H1 (cell line): ENCODE results near the gene PIP5K1B. TPM values are rescaled to one million over a fixed set of nuclear protein-coding genes. Genes with fewer than 3 reads are reported as not detected.

ENCODE experiments used
- CTCF ChIA-PET: fragments of 300-600 bp; sonication (Branson Sonifier 250); formaldehyde crosslinking; loops from one replicate; lab custom pipeline; 2021; ENCODE audit not compliant: partially characterized antibody; lab: Charles Lee
- POLR2A ChIA-PET: fragments of 300-600 bp; sonication (Branson Sonifier 250); formaldehyde crosslinking; loops from one replicate; lab custom pipeline; 2021; ENCODE audit warnings: inconsistent platforms; ENCODE audit not compliant: partially characterized antibody; lab: Charles Lee
- DNase-seq, 2 experiments: peaks; one replicate each; pipeline versions ENCODE4 v3.0.0 to v3.0.0-alpha.2; 2010 to 2022; ENCODE audit warnings: low spot score in 2 of 2, low read depth in 1 of 2, mixed read lengths in 1 of 2
- FAIRE-seq: peaks from 2 replicates; lab custom pipeline; 2011; peaks lifted over from hg19 to GRCh38; lab: Jason Lieb, UNC
- H2AFZ ChIP-seq: 2 replicates; pipeline ENCODE4 v1.8.1; 2012; ENCODE audit warnings: low read length, inconsistent platforms
- H2AK5ac ChIP-seq: 2 replicates; pipeline ENCODE4 v1.6.1; 2013; ENCODE audit warnings: low read depth, low read length
- H2BK120ac ChIP-seq: replicated peaks from 2 replicates; pipeline ENCODE3; 2013; ENCODE audit warnings: low read depth, low read length, inconsistent platforms
- H2BK12ac ChIP-seq: 2 replicates; pipeline ENCODE4 v1.6.1; 2013; ENCODE audit warnings: low read depth, low read length
- H2BK15ac ChIP-seq: 2 replicates; pipeline ENCODE4 v1.6.1; 2013; ENCODE audit warnings: low read length
- H2BK20ac ChIP-seq: 2 replicates; pipeline ENCODE4 v1.6.1; 2013; ENCODE audit warnings: low read length
- H2BK5ac ChIP-seq: 2 replicates; pipeline ENCODE4 v1.6.1; 2013; ENCODE audit warnings: low read depth, low read length
- H3K14ac ChIP-seq: 2 replicates; pipeline ENCODE4 v1.6.1; 2013; ENCODE audit warnings: inconsistent platforms; ENCODE audit not compliant: insufficient read length
- H3K18ac ChIP-seq: 2 replicates; pipeline ENCODE4 v1.6.1; 2013; ENCODE audit warnings: low read length; ENCODE audit errors: extremely low read depth
- H3K23ac ChIP-seq: 2 replicates; pipeline ENCODE4 v1.6.1; 2013; ENCODE audit warnings: inconsistent platforms; ENCODE audit not compliant: insufficient read length
- H3K23me2 ChIP-seq: 2 replicates; pipeline ENCODE4 v1.6.1; 2013; ENCODE audit warnings: low read depth, low read length
- H3K27ac ChIP-seq: 2 replicates; pipeline ENCODE4 v1.6.1; 2011; ENCODE audit warnings: low read depth, low read length, inconsistent platforms
- H3K27me3 ChIP-seq, 4 experiments: replicated peaks in 1 of 4; 1 replicate in 1 of 4; 2 replicates in 3 of 4; pipeline versions ENCODE4 v1.6.1 to v1.8.1; 2011 to 2013; ENCODE audit warnings: low read length in 3 of 4, mild to moderate bottlenecking in 3 of 4, inconsistent platforms in 2 of 4, mixed read lengths in 2 of 4, moderate library complexity in 1 of 4; ENCODE audit not compliant: control insufficient read depth in 3 of 4, insufficient read depth in 3 of 4; ENCODE audit errors: extremely low read depth in 1 of 4
- H3K36me3 ChIP-seq, 4 experiments: 2 replicates each; pipeline versions ENCODE4 v1.6.1 to v1.8.1; 2011 to 2013; ENCODE audit warnings: mild to moderate bottlenecking in 4 of 4, low read length in 3 of 4, moderate library complexity in 2 of 4, control low read depth in 1 of 4, inconsistent platforms in 1 of 4; ENCODE audit not compliant: insufficient read depth in 4 of 4, control insufficient read depth in 2 of 4
- H3K4ac ChIP-seq: replicated peaks from 2 replicates; pipeline ENCODE3; 2013; ENCODE audit warnings: low read length, low read depth, mixed read lengths, inconsistent platforms; ENCODE audit not compliant: insufficient read length
- H3K4me1 ChIP-seq, 4 experiments: replicated peaks in 1 of 4; 1 replicate in 1 of 4; 2 replicates in 3 of 4; pipeline versions ENCODE4 v1.6.1 to v1.8.1; 2011 to 2013; ENCODE audit warnings: low read length in 3 of 4, inconsistent platforms in 2 of 4, mixed read lengths in 1 of 4; ENCODE audit not compliant: insufficient read depth in 4 of 4, control insufficient read depth in 3 of 4
- H3K4me2 ChIP-seq, 2 experiments: 2 replicates each; pipeline versions ENCODE4 v1.6.1 to v1.8.1; 2011 to 2013; ENCODE audit warnings: low read depth in 2 of 2, low read length in 2 of 2, control low read depth in 1 of 2, inconsistent platforms in 1 of 2, mild to moderate bottlenecking in 1 of 2; ENCODE audit not compliant: insufficient read depth in 1 of 2
- H3K4me3 ChIP-seq, 4 experiments: fragments of 200-600, 300-600 bp in 1 of 4; sonication (generic), shearing (Covaris generic), sonication (Bioruptor Twin) in 1 of 4; 2 replicates each; pipeline versions ENCODE4 v1.5.1 to v1.8.1; 2011 to 2016; ENCODE audit warnings: low read length in 4 of 4, low read depth in 3 of 4, control low read depth in 2 of 4, inconsistent platforms in 2 of 4, mild to moderate bottlenecking in 2 of 4, mixed read lengths in 1 of 4, moderate library complexity in 1 of 4; ENCODE audit not compliant: insufficient read depth in 2 of 4; ENCODE audit errors: extremely low read depth in 1 of 4
- H3K56ac ChIP-seq: replicated peaks from 2 replicates; pipeline ENCODE3; 2013; ENCODE audit warnings: low read depth, mild to moderate bottlenecking, mixed read lengths, low read length, inconsistent platforms; ENCODE audit not compliant: insufficient read length
- H3K79me1 ChIP-seq: 2 replicates; pipeline ENCODE4 v1.6.1; 2013; ENCODE audit warnings: low read depth, low read length, control low read depth
- H3K79me2 ChIP-seq, 2 experiments: 2 replicates each; pipeline versions ENCODE4 v1.6.1 to v1.8.1; 2012 to 2013; ENCODE audit warnings: low read length in 2 of 2, mild to moderate bottlenecking in 2 of 2, inconsistent platforms in 1 of 2; ENCODE audit not compliant: insufficient read depth in 2 of 2, control insufficient read depth in 1 of 2
- H3K9ac ChIP-seq, 4 experiments: replicated peaks in 1 of 4; 1 replicate in 1 of 4; 2 replicates in 3 of 4; pipeline versions ENCODE4 v1.6.1 to v1.8.1; 2011 to 2013; ENCODE audit warnings: low read depth in 3 of 4, low read length in 3 of 4, control low read depth in 2 of 4, mild to moderate bottlenecking in 2 of 4, moderate library complexity in 2 of 4, inconsistent platforms in 1 of 4; ENCODE audit errors: extremely low read depth in 1 of 4
- H3K9me3 ChIP-seq, 2 experiments: 2 replicates each; pipeline versions ENCODE4 v1.6.1 to v1.8.1; 2012 to 2013; ENCODE audit warnings: mild to moderate bottlenecking in 2 of 2, moderate library complexity in 2 of 2, control low read depth in 1 of 2, inconsistent platforms in 1 of 2, low read depth in 1 of 2, low read length in 1 of 2, mixed read lengths in 1 of 2; ENCODE audit not compliant: insufficient read depth in 2 of 2
- H4K20me1 ChIP-seq, 2 experiments: replicated peaks in 1 of 2; 2 replicates each; pipeline versions ENCODE3 to v1.8.1; 2011 to 2013; ENCODE audit warnings: inconsistent platforms in 2 of 2, low read length in 2 of 2, mild to moderate bottlenecking in 1 of 2; ENCODE audit not compliant: insufficient read depth in 2 of 2, control insufficient read depth in 1 of 2
- H4K5ac ChIP-seq: 2 replicates; pipeline ENCODE4 v1.6.1; 2013; ENCODE audit warnings: low read length, low read depth, mixed read lengths, inconsistent platforms; ENCODE audit not compliant: insufficient read length
- H4K8ac ChIP-seq: 2 replicates; pipeline ENCODE4 v1.8.0; 2013; ENCODE audit warnings: mild to moderate bottlenecking, moderate library complexity, low read length, inconsistent platforms; ENCODE audit not compliant: insufficient read depth; ENCODE audit errors: extremely low read depth
- H4K91ac ChIP-seq: replicated peaks from 2 replicates; pipeline ENCODE3; 2013; ENCODE audit warnings: low read length, mixed read lengths, inconsistent platforms; ENCODE audit not compliant: insufficient read length
- HDAC6 ChIP-seq: IDR thresholded peaks from one replicate; pipeline ENCODE4 v1.7.1; 2012; ENCODE audit warnings: low read depth, mild to moderate bottlenecking, inconsistent platforms, low read length, moderate library complexity
- JUND ChIP-seq: IDR thresholded peaks from 2 replicates; pipeline ENCODE4 v1.6.1; 2011; ENCODE audit warnings: mild to moderate bottlenecking, improper control_type of control experiment, low read length
- POLR2A ChIP-seq, 2 experiments: IDR thresholded peaks; 1 replicate in 1 of 2; 2 replicates in 1 of 2; pipeline ENCODE4 v1.6.1; 2011; ENCODE audit warnings: low read depth in 2 of 2, low read length in 2 of 2, mild to moderate bottlenecking in 2 of 2; ENCODE audit errors: control extremely low read depth in 1 of 2
- RBBP5 ChIP-seq: IDR thresholded peaks from 2 replicates; pipeline ENCODE4 v1.7.1; 2012; ENCODE audit warnings: low read depth, mild to moderate bottlenecking, inconsistent platforms, low read length, moderate library complexity, borderline replicate concordance
- SAP30 ChIP-seq: fragments of 300-600 bp; sonication (generic); IDR thresholded peaks from 2 replicates; pipeline ENCODE4 v1.7.1; 2012; ENCODE audit warnings: low read length, moderate library complexity, mild to moderate bottlenecking, inconsistent platforms; ENCODE audit not compliant: insufficient read depth, insufficient replicate concordance
- WGBS, 2 experiments: shearing (Covaris generic) in 1 of 2; methylation state at CpG; one replicate each; pipeline versions ENCODE4 v1.1.6 to v1.1.7; 2013 to 2015; ENCODE audit warnings: low lambda C conversion rate in 2 of 2, mixed read lengths in 2 of 2, inconsistent platforms in 1 of 2, low coverage in 1 of 2, missing lambda C conversion rate in 1 of 2; ENCODE audit not compliant: insufficient replicate concordance in 2 of 2, insufficient coverage in 1 of 2, insufficient read length in 1 of 2; ENCODE audit errors: extremely low coverage in 1 of 2, missing lambda C conversion rate in 1 of 2; 5-methylcytosine and 5-hydroxymethylcytosine counted together
- polyA plus RNA-seq, 7 experiments: library from polyadenylated mRNA; depleted of rRNA in 3 of 7; stranded (reverse) in 5 of 7; unstranded in 2 of 7; fragments of >200 nt in 5 of 7; fragments of 200-250 nt in 2 of 7; gene quantifications; 1 replicate in 5 of 7; 2 replicates in 1 of 7; 4 replicates in 1 of 7; pipeline versions ENCODE4 v1.2.1 to v1.2.3, GENCODE V29; 2011 to 2013; ENCODE audit warnings: missing spikeins in 2 of 7, mixed read lengths in 2 of 7
- total RNA-seq: library from RNA; stranded (reverse); fragmentation: NEBNext Ultra II Directional; extraction: Animal tissue kit (Norgen Biotek cat#: 25700); gene quantifications from 2 replicates; pipeline ENCODE4 v1.2.1, GENCODE V29; 2021

Gene PIP5K1B
- total and polyA plus RNA-seq, 2 of the 8 experiments (the other 6 are each of a cell fraction or from before 2014, with no cell fraction given) = 4.7 to 7.7 TPM

DNA sequence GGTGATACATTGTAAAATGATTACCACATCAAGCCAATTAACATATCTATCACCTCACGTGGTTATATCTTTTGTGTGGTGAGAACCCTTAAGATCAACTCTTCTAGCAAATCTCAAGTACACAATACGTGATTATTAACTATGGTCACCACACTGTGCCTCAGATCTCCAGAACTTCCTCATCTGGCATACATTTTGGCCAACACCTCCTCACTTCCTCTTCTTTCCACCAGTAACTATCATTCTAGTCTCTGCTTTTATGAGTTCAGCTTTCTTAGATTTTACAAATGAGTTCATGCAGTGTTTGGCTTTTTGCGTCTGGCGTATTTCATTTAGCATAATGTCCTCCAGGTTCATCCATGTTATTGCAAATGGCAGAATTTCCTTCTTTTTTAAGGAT, 273.0 kb downstream of the PIP5K1B start:
- DNase-seq = no peak
- H3K4me2 ChIP-seq = no peak overlapping the region
- 91% methylated on average over 4 of the region's 4 CpGs; no CpG with 5 or more reads in 1 of the 2 experiments for WGBS, 2 experiments
- ChIA-PET CTCF (interaction anchor here (1.3 to 1.9 kb wide), 2 partner anchors 21 to 292 kb away, joined by 4 read pairs; no protein-coding TSS in a partner anchor), POLR2A (no interaction called here)
- no peaks in the 10 kb centered on the region for H3K79me2 ChIP-seq
- H4K8ac ChIP-seq = no peak overlapping the region
- no peak overlapping the region for H2BK5ac ChIP-seq
- H3K23me2 ChIP-seq = no peaks in the 10 kb centered on the region
- H3K18ac ChIP-seq = no peak overlapping the region
- H3K36me3 ChIP-seq = 0 out of 8 replicates have a peak, but pooled peaks cover 0 to 2% (median 0%) of the 10 kb centered on the region in 4 experiments
- no peak for FAIRE-seq
- H4K5ac ChIP-seq = no peak overlapping the region
- no peak overlapping the region for H2BK15ac ChIP-seq
- H2BK120ac ChIP-seq = no peak overlapping the region
- H3K9me3 ChIP-seq = peaks cover 9 to 11% of the 10 kb centered on the region in 2 experiments; a peak in 3 of 4 replicates
- no peak overlapping the region for H3K14ac ChIP-seq
- H3K9ac ChIP-seq = no peak overlapping the region
- no peaks in the 10 kb centered on the region for H3K27me3 ChIP-seq
- H3K4me1 ChIP-seq = peaks cover 3 to 12% (median 4%) of the 10 kb centered on the region in 4 experiments; a peak in 6 of 7 replicates
- no peak overlapping the region for H3K56ac ChIP-seq
- no peak overlapping the region for H3K4me3 ChIP-seq
- H4K20me1 ChIP-seq = no peaks in the 10 kb centered on the region
- H2AFZ ChIP-seq = no peak overlapping the region
- no peak overlapping the region for H3K23ac ChIP-seq
- no peak overlapping the region for H2BK20ac ChIP-seq
- no peaks in the 10 kb centered on the region for H3K79me1 ChIP-seq
- no peak overlapping the region for H3K27ac ChIP-seq
- H3K4ac ChIP-seq = no peak overlapping the region
- H2BK12ac ChIP-seq = no peak overlapping the region
- H2AK5ac ChIP-seq = no peak overlapping the region
- no peak overlapping the region for H4K91ac ChIP-seq
- TF ChIP-seq HDAC6 (no peak), POLR2A (IDR thresholded peaks at IDR 0.05; ENCODE audit: control extremely low read depth in 1 of 2, low read depth in 2 of 2, low read length in 2 of 2) (no peak), RBBP5 (no peak), SAP30 (no peak), JUND (no peak)
